Stimulated activated CD8-positive, alpha-beta memory T cell treated with anti-CD3 and anti-CD28 coated beads, Interleukin-4, amount 100 ng/mL, for 48 hours (primary cell): ENCODE data around the gene HEY2.
"Not testable (repeated sequence)": the region's sequence is repeated elsewhere in the genome, so short reads cannot be mapped to it uniquely, and the experiment has no call there.

Experiments used
- DNase-seq: peaks from one replicate; pipeline ENCODE4 v3.0.0-alpha.2; 2020

The HEY2 gene

DNA sequence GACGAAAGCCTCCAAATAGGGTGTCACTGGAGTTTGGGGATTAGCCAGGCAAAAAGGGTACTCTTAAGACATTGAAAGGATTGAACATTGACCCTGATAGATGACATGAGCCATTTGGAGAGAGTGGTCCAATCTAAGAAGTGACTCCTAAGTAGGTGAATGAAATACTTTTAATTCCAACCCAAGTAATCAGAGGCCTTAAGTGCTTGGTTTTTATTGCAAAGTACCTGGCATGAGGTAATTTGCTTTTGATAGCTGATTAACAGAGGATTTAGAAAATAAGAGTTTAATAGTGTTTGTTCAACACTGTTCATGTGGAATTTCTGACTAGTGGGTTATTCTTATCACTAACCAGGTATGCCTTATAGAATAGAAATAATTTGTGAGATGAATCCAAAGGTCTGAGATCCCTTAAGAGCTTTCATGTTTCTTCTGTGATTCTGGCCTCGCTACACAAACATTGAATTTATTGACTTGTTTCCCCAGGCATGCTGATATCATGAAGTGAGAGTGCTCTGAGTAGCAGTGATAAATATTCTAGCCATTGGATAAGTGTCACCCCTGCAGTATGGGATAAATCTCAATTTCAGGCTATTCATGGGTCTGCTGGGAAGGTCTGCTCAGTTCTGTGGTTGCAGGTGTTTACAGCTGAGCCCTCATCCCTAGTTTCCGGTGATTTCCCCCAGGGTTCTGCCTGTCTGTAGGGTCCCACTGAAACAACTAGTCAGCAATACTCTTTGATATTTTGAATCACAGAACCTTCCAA is 47.9 kb downstream of the HEY2 start:
- DNase-seq, result no peak

DNA sequence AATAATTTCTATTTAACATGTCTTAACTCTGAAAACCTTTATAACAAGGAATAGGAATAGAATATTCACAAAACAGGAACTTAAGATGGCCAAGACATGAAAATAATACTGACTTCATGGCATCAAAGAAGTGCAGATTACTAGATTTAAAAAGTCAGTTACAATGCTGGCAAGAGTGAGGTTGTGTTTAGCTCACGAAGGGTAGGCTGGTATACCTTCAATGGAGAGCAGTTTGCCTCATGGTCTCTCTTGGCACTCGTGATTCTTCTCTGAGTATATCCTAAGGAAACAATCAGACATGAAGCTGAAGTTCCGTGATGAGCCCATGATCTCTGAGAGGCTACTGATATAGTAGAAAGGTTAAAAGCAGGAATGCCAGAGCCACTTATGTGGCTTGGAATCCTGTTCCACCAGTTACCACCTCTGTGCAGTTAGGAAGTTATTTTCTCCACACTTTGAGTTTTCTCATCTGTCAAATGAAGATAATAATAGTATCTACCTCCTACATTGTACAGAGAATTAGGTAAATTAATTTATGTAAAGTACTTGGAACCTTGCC is 48.5 kb downstream of the HEY2 start:
- DNase-seq, result no peak

DNA sequence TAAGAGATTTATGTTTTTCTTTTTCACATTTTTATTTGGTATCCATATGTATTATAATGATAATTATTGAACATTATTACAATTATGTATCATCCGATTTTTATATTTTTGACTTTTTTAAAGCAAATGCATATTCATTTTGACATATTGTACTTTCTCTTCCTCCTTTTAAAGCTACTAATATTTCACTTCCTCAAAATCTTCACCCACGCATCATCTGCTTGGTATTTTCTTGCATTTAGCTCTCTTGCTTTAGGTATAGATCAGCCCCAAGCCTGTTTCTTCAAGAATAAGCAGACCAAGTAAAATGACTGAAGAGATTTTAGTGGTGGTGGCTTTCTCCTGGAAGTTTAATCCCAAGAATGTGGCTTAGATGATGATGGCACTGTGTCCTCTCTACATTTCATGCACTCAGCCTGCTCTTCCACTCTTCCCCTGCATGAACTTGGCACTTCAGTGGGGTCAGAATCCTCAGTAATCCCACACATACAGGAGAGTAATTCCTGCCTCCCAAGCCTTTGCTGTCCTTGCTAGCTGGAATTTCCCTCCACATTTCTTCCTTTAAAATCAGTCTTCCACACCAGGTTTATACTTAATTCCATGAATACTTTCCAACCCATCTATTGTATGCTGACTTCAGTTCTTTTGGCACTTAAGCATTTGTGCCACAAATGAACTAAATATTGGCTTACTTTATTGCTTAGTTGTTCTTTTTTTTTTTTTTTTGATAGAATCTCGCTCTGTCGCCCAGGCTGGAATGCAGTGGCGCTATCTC is 49.5 kb downstream of the HEY2 start:
- no peak for DNase-seq

DNA sequence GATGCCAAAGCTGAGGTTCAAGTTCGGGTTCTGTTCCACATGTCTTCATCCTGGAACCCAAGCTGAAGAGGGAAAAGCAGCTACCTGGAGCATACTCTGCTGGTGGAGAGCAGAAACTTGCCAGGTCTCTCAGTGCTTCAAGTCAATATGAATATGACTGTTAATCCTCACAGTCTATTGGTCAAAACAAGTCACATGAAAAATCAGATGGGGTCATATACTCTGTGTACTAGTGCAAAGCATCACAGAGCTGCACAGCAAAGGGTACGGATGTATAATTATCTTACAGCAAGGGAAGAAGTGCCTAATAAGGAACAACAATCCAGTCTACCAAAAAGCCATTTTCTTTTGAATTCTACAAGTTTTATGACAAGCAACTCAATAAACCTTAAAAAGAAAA is 53.0 kb downstream of the HEY2 start:
- DNase-seq, result no peak

- no peak for DNase-seq
Measured at GRCh38 chr6:125802943-125803377, 53.5 kb downstream of the HEY2 start.

DNA sequence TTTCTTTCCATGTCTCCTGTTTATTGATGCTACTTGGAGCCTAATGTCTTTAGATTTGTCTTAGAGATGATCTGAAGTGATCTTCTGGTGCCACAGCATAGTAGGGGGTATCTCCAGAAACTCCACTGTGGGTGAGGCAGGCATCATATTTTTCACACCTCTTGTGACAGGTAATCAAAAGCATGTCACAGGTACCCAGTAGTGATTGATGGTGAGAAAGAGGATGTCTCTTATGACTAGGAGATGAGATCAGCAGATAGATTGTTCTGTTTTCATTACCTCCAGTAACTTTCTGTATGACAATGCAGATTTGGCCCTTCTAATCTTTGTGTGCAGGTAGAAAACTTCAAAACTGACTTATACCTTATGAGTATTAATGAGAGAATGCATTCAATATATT is 54.8 kb downstream of the HEY2 start:
- no peak for DNase-seq

DNA sequence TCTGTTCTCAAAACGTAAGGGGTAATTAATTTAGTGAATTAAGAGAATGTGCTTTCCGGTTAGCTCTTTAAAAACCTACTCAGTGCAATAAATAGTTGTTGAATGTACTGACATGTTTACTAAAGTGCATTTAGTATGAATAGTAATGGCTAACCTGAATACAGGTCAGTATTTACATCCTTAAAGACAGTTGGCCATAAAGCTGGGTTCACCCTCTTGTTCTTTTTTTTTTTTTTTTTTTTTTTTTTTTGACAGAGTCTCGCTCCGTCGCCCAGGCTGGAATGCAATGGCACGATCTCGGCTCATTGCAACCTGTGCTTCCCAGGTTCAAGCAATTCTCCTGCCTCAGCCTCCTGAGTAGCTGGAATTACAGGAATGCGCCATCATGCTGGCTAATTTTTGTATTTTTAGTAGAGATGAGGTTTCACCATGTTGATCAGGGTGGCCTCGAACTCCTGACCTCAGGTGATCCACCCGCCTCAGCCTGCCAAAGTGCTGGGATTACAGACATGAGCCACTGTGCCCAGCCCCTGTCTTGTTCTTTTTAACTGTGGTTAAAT is 55.5 kb downstream of the HEY2 start:
- DNase-seq, result not testable (repeated sequence)

DNA sequence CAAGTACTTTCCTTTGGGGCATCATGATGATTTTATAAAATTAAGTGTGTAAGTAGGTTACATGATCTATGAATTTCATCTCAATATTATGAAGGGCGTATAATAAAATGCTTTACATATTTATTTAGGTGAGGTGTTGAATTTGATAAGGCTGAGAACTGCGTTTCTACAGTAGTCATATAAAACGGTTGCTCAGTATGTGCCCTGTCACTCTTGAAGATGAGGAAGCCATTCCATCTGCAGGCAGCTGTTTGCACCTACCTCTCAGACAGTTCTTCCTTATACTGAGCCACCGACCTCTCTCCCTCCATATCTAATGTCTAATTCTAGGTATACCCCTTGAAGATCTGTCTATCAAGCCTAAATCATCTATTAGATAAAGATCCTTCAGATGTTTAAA is 57.4 kb downstream of the HEY2 start:
- DNase-seq, result no peak

- no peak for DNase-seq
Measured at GRCh38 chr6:125807293-125807692, 57.9 kb downstream of the HEY2 start.

GRCh38 chr6:125808060-125808459 is 58.6 kb downstream of the HEY2 start:
- no peak for DNase-seq

GRCh38 chr6:125808591-125808990 is 59.2 kb downstream of the HEY2 start:
- no peak for DNase-seq

DNA sequence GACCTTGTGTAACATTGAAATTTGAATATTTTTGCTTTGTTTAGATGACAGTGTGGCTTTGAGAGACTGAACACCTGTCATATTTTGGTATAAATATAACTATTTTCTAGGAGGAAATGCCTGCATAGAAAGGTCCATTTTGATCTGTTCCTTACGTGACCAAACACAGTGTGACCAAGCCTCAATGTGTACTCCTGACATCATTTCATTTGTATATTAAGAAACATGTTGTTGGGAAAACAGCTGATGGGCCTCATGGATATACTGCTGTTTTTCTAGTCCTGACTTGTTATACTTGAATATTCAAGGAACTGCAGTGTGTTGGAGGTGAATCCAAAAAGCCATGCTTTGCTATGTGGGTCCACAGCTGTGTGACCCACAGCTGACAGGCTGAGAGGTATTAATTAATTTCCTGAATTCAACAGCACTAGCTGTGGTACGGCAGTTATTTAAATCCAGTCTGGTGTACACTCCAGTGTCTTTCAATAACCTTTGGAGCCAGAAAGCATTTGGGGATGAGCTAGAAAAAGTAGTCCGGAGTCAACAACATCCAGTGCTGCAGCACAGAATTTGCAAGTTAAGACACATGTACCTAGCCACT is 60.2 kb downstream of the HEY2 start:
- no peak for DNase-seq

- DNase-seq, result no peak
Measured at GRCh38 chr6:125810445-125810844, 61.0 kb downstream of the HEY2 start.
